ENCODE measurements around the gene TBC1D5. TPM values are rescaled to one million over a fixed set of nuclear protein-coding genes. Genes with fewer than 3 reads are reported as not detected.
"Not testable (repeated sequence)": the region's sequence is repeated elsewhere in the genome, so short reads cannot be mapped to it uniquely, and the experiment has no call there.

The TBC1D5 gene
- total RNA-seq (10 to 100 TPM; 43.7 to 82.3 (median 50.8) TPM), polyA plus RNA-seq (10 to 100 TPM in 1 of 3 donors, 1 to 10 TPM in 2; 7.2 to 18.9 (median 9.0) TPM)

GRCh38 chr3:17742102-17742879 lies at the start of gene TBC1D5:
Gene TBC1D5, minus strand, starts transcription at chr3:17742631. Its CDS starts 234,061 bp downstream, at chr3:17508570.
- Histone ChIP-seq H3K27me3 (no peaks in the 10 kb centered on the region), H3K9me3 (no peaks in the 10 kb centered on the region), H3K27ac (peak within 1 kb of the TSS; percentile 97 to 100 (median 98)), H3K4me1 (peaks cover 0 to 37% (median 30%) of the 10 kb centered on the region in 4 donors), H3K4me3 (peak within 1 kb of the TSS; percentile 76 to 95 (median 94)), H3K36me3 (no peaks in the 10 kb centered on the region)
- DNase-seq = peak; percentile 99
- intact Hi-C loops (cut with DNase I) = loop anchor here (2.0 to 10.0 kb wide), 3 partner anchors 97 to 683 kb away; partner anchors contain the start of gene SATB1
- 0% methylated on average over 86 of the region's 86 CpGs for WGBS, 2 donors
- peak in 2 of 4 experiments; percentile 5 to 16 for TF ChIP-seq CTCF (IDR thresholded peaks at IDR 0.05)
- TF ChIP-seq POLR2A (IDR thresholded peaks at IDR 0.05) = peak; percentile 70 to 71
- peak in 1 of 4 donors; percentile 35 for TF ChIP-seq EP300 (IDR thresholded peaks at IDR 0.05)
- TF ChIP-seq POLR2AphosphoS5 (IDR thresholded peaks at IDR 0.05) = peak; percentile 85 to 92 (median 88)

- no peaks in the 10 kb centered on the region for H3K4me1 ChIP-seq
- DNase-seq = no peak
- H3K4me3 ChIP-seq = no peak overlapping the region
- H3K9me3 ChIP-seq = no peaks in the 10 kb centered on the region
- WGBS, 2 donors = 92 to 95% methylated on average over 1 of the region's 1 CpG
- no peak overlapping the region for H3K27ac ChIP-seq
- intact Hi-C loops (cut with DNase I) = no loop called here
- H3K36me3 ChIP-seq = no peaks in the 10 kb centered on the region
- TF ChIP-seq CTCF (IDR thresholded peaks at IDR 0.05) (no peak), POLR2A (IDR thresholded peaks at IDR 0.05) (no peak), EP300 (IDR thresholded peaks at IDR 0.05) (no peak), POLR2AphosphoS5 (IDR thresholded peaks at IDR 0.05) (no peak)
- H3K27me3 ChIP-seq = no peaks in the 10 kb centered on the region
Observed at GRCh38 chr3:17783426-17783825, 41.0 kb upstream of the TBC1D5 start.

- no peak for TF ChIP-seq EP300 (IDR thresholded peaks at IDR 0.05)
- TF ChIP-seq POLR2A (IDR thresholded peaks at IDR 0.05) = no peak
- no peak for TF ChIP-seq POLR2AphosphoS5 (IDR thresholded peaks at IDR 0.05)
- TF ChIP-seq CTCF (IDR thresholded peaks at IDR 0.05) = no peak
- no peak for DNase-seq
- Histone ChIP-seq H3K4me1 (no peaks in the 10 kb centered on the region), H3K4me3 (no peak overlapping the region), H3K27ac (no peak overlapping the region), H3K36me3 (no peaks in the 10 kb centered on the region), H3K27me3 (no peaks in the 10 kb centered on the region), H3K9me3 (no peaks in the 10 kb centered on the region)
- intact Hi-C loops (cut with DNase I) = no loop called here
- 42 to 53% methylated on average over 2 of the region's 2 CpGs for WGBS, 2 donors
Observed at GRCh38 chr3:17782751-17783150, 40.3 kb upstream of the TBC1D5 start.

GRCh38 chr3:17780369-17780768 lies 37.9 kb upstream of the TBC1D5 start:
- intact Hi-C loops (cut with DNase I); H3K27me3 ChIP-seq; H3K4me3 ChIP-seq; H3K4me1 ChIP-seq; H3K9me3 ChIP-seq; H3K36me3 ChIP-seq; H3K27ac ChIP-seq; DNase-seq: not testable (repeated sequence)
- WGBS, 2 donors = 49 to 57% methylated on average over 2 of the region's 2 CpGs

- H3K9me3 ChIP-seq; H3K36me3 ChIP-seq; H3K27ac ChIP-seq; H3K27me3 ChIP-seq; H3K4me3 ChIP-seq; H3K4me1 ChIP-seq; DNase-seq; intact Hi-C loops (cut with DNase I): not testable (repeated sequence)
- WGBS, 2 donors = 86 to 92% methylated on average over 7 of the region's 7 CpGs
Observed at GRCh38 chr3:17779304-17780250, 37.1 kb upstream of the TBC1D5 start.

- intact Hi-C loops (cut with DNase I); H3K9me3 ChIP-seq; H3K27me3 ChIP-seq; DNase-seq; H3K27ac ChIP-seq; H3K4me3 ChIP-seq; H3K36me3 ChIP-seq; H3K4me1 ChIP-seq: not testable (repeated sequence)
- WGBS, 2 donors = 87 to 92% methylated on average over 6 of the region's 6 CpGs
Observed at GRCh38 chr3:17777326-17777725, 34.9 kb upstream of the TBC1D5 start.

Measured in sigmoid colon (tissue), 7 donors.